Stimulated activated CD8-positive, alpha-beta memory T cell treated with anti-CD3 and anti-CD28 coated beads, Interleukin-7, amount 100 ng/mL, for 4 hours (primary cell): Measurements from ENCODE around the gene CAV1.

ENCODE experiments used
- DNase-seq, 2 donors: peaks; one replicate each; pipeline ENCODE4 v3.0.0-alpha.2; 2020; ENCODE audit warnings: low read depth in 2 of 2

CAV1 gene

GRCh38 chr7:116530107-116530820, 5.4 kb downstream of the CAV1 start:
- DNase-seq: no peak

- no peak for DNase-seq
These were observed 7.4 kb downstream of the CAV1 start for GRCh38 chr7:116532102-116532688.

GRCh38 chr7:116534790-116535189, 10.0 kb downstream of the CAV1 start:
- DNase-seq: no peak

- no peak for DNase-seq
These were observed 10.6 kb downstream of the CAV1 start for GRCh38 chr7:116535416-116535815.

- DNase-seq: no peak
These were observed 13.3 kb downstream of the CAV1 start for GRCh38 chr7:116538138-116538537.

GRCh38 chr7:116539879-116540278, 15.0 kb downstream of the CAV1 start:
- no peak for DNase-seq

- DNase-seq: no peak
These were observed 15.9 kb downstream of the CAV1 start for GRCh38 chr7:116540743-116541142.

- DNase-seq: no peak
These were observed 17.1 kb downstream of the CAV1 start for GRCh38 chr7:116541951-116542350.

GRCh38 chr7:116542618-116543017, 17.8 kb downstream of the CAV1 start:
- no peak for DNase-seq

- no peak for DNase-seq
These were observed 18.8 kb downstream of the CAV1 start for GRCh38 chr7:116543664-116544063.

- no peak for DNase-seq
These were observed 19.7 kb downstream of the CAV1 start for GRCh38 chr7:116544487-116544886.

- no peak for DNase-seq
These were observed 20.7 kb downstream of the CAV1 start for GRCh38 chr7:116545411-116545993.

GRCh38 chr7:116546054-116546453, 21.2 kb downstream of the CAV1 start:
- no peak for DNase-seq

GRCh38 chr7:116546916-116547315, 22.1 kb downstream of the CAV1 start:
- DNase-seq: no peak

GRCh38 chr7:116547347-116547746, 22.5 kb downstream of the CAV1 start:
- no peak for DNase-seq

- DNase-seq: no peak
These were observed 23.7 kb downstream of the CAV1 start for GRCh38 chr7:116548506-116548905.

- no peak for DNase-seq
These were observed 24.5 kb downstream of the CAV1 start for GRCh38 chr7:116549370-116549769.

- no peak for DNase-seq
These were observed 26.9 kb downstream of the CAV1 start for GRCh38 chr7:116551692-116552091.

- DNase-seq: no peak
These were observed 27.8 kb downstream of the CAV1 start for GRCh38 chr7:116552602-116553001.

GRCh38 chr7:116553168-116553964, 28.5 kb downstream of the CAV1 start:
- DNase-seq: no peak

- DNase-seq: no peak
These were observed 29.6 kb downstream of the CAV1 start for GRCh38 chr7:116554436-116554835.

GRCh38 chr7:116554911-116555310, 30.1 kb downstream of the CAV1 start:
- DNase-seq: no peak
